ENCODE data around the gene ZDHHC8.

Gene ZDHHC8

DNA sequence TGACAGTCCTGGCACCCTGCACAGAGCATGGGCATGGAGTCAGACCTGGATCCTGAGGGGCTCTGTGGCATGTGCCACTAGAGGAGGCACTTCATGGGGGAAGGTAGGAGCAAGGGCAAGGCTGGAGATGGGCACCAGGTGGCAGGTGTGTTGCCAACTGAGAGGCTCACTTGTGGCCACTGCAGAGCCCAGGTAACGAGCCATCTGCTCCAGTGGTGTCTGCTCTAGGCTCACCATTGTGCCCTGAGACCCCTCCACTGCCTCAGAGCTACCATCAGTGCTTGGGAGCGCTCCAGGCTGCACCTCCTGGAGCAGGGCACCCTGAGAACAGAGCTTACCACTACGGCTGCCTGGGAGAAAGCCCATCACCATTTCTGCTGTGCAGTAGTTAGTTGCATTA, 1.3 kb upstream of the ZDHHC8 start:
- no peak for DNase-seq (ENCODE audit: low read depth)

DNA sequence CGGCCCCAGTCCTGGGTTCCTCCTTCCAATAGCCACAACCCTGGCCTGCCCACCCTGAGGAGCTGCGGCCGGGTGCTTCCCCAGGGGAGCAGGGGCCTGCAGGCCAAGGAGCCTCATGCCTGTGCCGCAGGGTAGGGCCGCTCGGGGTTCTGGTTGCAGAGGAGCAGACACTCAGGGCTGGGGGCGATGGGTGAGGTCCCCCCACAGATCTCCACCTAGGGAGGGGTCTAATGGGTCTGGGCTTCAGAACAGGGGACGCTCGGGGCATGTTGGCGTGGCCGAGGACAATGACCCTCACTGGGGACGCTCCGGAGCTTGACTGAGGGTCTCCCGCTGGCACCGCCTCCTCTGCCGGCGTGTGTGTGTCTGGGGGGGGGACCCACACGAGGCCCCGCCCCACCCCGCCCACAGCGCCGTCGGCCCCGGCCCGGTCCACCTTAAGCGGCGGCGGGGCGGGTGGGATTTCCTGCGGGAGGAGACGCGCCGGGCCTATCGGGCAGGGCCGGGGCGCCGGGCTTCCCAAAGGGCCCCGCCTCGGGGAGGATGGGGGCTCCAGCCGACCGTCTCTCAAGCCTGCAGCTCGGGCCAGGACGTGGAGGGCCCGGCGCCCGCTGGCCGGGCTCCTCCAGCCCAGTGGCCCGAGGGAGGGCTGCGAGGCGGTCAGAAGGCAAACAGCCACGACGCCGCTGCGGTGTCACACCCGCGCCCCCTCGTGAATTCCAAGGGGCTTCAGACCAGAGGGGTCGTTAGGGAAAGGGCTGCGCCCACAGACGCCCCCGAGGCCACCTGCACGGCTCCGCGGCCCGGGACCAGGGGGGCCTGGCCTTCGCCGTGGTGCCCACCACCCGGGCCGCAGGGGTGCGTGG, 640 bp upstream of the ZDHHC8 start:
- no peak for DNase-seq (ENCODE audit: low read depth)

DNA sequence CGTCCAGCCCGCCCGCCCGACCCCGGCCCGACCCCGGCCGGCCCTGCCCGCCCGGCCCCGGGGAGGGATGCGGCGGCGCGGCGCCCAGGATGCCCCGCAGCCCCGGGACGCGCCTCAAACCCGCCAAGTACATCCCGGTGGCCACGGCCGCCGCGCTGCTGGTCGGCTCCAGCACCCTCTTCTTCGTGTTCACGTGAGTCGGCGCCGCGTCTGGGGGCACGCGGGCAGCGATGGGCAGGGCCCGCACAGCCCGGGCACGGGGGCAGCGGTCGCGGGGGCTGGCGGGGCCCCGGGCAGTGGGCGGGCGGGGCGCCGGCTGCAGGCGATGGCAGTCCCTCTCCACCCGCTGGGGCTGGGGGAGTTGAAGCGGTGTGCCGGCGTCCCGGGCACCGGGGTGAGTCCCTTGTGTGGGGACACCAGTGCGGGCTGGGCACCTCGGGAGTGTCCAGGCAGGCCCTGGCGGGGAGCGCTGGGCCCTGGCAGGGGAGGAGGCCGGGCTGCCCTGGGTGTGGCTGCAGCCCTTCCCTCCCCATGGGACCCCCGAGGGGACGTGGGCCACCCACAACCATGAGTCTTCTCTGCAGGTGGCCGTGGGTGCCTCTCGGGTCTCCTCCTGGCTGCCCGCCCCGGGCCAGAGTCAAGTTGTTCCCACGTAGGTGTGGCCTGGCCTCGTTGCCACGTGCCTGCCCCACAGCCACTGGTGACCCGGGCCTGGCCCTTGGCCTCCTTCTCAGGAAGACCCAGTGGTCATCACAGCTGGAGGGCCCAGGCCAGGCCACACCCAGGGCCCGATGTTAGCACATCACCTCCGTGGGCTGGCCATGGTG, 468 bp downstream of the ZDHHC8 start:
- no peak for DNase-seq (ENCODE audit: low read depth)

DNA sequence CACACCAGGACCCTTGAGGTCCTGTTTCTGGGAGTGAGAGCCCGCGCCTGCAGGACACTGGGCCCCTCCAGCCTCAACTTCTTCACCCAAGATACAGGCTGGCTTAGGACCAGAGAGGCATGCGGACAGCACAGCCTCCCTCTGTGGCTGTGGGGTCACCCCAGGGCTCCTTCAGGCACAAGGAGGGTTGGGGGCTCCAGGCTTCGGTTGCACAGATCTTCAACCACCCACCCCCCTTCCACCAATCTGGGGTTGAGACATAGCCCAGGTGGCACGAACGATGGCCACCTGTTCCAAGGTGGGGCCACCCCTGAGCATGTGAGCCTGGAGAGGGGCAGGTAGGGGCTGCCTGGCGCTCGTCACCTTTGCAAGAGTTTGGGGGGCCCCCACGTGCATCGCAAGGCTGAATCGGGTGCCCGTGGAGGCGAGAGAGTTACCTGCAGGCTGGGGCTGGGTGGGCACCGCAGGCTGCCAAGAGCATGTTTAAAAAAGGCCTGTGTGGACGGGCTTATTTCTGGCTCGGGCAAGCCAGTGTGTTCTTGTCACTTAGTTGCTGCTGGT, 1.2 kb downstream of the ZDHHC8 start:
- no peak for DNase-seq (ENCODE audit: low read depth)

DNA sequence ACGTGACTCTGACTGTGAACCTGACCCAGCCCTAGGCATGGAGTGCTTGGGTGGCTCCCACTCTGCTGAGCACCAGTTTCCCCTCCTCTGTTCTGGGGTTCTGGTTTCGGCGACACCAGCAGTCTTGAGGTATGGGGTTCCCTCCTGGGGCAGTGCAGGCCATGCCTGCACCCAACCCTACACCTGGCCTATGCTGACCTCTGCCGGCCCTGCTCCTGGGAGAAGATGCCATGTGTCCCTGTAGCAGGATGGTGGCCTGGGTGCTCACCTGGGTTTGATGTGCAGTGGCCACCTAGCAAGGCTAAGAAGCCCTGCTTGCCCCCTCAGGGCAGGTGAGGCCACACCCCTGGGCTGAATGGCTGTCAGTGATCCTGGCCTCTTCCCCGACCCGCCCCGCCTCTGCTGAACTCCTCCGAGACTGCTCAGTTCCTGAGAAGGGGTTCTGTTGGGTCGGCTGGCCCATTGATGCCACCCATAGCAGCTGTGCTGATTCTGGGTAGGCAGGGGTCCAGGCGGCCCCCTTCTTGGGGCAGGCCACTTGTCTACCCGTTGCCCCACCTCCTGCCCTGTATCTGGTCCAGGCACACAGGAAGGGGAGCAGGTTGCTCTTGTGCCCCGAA, 2.4 kb downstream of the ZDHHC8 start:
- DNase-seq (ENCODE audit: low read depth): no peak

DNA sequence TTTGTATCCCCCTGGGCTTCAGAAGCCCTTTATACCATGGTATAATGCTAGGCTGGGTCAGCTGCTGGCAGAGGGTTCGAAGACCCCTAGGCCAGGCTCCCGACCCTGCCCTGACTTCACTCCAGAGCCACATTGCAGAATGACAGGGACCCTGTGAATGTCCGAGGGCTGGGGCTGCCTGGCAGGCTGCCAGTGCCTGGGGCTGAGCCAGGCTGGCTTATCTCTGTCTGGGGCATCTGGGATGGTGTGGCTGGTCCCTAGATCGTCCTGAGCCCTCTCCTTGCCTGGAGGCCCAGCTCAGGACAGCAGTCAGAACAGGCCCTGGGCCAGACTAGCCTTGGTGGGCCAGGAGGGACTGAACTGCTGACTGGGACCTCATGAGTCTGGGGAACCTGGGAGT, 3.7 kb downstream of the ZDHHC8 start:
- DNase-seq (ENCODE audit: low read depth): no peak

DNA sequence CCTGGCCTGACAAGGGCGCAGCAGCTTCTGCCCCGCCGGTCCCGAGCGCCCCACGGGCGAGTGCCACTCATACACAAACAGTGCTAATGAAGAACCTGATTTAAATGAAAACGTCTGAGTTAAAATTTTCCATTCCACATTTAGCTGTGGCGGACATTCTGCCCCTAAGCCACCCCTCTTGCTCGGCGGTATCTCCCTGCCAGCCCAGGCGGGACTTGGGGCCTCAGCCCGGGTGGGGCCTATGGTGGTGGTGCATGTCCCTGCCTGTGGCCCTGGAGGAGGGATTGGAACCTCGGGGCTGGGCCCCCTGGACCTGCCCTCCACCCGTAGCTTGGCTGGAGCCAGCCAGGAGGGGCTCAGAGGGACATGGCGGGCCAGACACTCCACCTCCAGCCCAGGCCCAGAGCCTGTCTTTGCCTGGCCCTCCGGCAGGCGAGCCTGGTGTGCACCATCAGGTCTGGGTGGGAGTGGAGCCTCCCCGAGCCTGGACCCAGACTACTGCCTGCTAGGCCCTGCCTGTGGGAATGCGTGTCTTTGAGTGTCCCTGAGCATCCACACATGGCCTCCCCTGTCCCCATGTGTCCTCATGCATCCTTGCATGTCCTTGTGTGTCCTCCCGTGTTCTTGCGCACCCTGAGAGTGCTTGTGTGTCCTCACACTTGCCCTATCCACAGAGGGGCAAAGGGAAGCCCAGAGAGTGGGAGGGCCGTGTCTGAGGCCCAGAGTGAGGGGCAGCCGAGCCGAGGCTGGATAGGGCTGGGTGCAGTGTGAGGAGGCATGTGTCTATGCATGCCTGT, 4.4 kb downstream of the ZDHHC8 start:
- DNase-seq (ENCODE audit: low read depth): no peak

DNA sequence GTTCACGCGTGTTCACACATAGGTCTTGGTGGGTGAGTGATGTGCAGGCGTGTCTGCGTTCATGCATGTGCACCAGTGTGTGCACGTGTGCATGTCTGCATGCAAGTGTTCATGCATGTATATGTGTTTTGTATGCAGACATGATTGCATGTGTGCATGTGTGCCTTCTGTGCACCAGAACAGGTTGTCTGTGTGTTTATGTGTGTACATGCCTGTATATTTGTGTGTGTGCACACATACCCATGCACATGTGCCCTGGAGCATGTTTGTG, 4.9 kb downstream of the ZDHHC8 start:
- DNase-seq (ENCODE audit: low read depth): no peak

DNA sequence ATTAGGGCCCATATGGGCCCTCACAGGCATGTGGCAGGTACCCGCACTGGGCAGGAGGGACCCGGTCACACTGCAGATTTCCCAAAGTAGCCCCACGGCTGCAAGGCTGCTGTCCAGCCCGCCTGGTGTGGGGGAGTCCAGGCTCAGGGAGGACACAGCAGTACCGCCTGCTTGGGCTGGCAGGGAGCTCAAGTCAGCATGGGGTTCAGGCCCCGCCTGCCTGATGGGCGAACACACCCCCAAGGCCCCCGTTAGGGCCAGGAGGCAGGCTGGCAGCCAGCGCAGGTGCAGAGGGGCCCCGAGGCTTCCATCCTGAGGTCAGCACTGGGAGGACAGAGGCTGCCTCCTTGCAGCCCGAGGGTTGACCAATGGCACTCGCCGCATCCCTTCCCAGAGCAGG, 5.5 kb downstream of the ZDHHC8 start:
- DNase-seq (ENCODE audit: low read depth): no peak

DNA sequence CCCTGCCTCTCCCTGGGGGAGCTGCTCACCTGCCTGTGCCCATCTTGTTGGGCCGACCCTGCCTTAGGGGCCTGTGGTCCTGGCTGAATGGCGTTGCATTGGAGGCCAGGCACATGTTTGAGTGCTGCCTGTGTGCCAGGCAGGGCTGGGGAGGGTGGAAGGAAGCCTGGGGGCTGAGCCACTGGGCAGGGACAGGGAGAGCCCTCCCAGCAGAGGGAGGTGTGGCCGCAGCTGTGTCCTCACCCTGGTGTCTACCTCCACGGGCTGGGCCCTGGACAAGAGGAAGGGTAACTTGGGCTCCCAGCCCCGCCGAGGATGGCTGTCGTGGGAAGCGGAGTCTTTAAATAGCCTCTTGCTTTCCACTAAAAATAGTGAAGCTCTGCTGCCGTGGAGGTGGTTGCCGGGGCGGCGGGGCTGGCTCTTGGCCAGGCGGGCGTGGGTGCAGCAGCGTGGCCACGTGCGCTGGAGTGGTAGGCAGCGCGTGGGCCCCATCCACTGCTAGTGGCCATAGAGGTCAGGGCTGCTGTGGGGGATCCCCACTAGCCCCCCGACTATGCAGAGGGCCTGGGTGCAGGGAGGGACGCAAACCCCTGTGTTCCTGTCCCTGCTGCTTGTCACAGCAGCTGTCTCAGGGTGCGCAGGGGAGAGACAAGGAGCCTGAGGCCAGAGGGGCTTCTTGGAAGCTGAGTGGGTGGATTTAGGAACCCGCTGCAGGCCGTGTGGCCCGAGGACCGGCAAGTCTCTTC, 6.2 kb downstream of the ZDHHC8 start:
- no peak for DNase-seq (ENCODE audit: low read depth)

DNA sequence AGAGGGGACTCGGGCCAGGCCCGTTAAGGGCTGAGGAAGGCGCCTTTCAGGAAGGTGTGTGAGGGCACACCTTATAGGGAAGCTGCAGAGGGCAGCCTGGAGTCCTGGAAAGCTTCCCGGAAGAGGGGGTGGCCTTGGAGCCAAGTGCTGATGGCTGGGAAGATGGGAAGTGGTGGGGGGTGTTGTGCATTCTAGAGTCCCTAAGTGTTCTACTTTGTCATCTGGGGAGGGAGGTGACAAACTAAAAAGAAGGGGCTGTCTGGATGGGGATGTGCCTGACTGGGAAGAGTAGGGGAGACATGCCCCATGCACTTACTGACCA, 6.8 kb downstream of the ZDHHC8 start:
- DNase-seq (ENCODE audit: low read depth): no peak

DNA sequence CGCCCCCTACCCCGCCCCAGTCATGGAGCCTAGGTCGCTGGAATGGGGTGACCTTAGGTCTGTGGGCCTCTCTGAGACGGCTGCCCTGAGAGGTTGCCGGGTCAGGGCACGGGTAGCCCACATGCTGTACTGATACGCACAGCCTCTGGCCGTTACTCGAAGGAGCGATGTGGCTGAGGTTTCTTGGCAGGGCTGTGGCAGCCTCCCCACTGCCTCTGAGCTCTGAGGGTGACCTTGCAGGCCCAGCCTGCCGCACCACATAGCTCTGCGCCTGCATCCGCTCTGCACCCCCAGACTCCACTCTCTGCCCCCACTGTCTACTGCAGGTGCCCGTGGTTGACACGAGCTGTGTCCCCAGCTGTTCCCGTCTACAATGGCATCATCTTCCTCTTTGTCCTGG, 7.3 kb downstream of the ZDHHC8 start:
- DNase-seq (ENCODE audit: low read depth): no peak

DNA sequence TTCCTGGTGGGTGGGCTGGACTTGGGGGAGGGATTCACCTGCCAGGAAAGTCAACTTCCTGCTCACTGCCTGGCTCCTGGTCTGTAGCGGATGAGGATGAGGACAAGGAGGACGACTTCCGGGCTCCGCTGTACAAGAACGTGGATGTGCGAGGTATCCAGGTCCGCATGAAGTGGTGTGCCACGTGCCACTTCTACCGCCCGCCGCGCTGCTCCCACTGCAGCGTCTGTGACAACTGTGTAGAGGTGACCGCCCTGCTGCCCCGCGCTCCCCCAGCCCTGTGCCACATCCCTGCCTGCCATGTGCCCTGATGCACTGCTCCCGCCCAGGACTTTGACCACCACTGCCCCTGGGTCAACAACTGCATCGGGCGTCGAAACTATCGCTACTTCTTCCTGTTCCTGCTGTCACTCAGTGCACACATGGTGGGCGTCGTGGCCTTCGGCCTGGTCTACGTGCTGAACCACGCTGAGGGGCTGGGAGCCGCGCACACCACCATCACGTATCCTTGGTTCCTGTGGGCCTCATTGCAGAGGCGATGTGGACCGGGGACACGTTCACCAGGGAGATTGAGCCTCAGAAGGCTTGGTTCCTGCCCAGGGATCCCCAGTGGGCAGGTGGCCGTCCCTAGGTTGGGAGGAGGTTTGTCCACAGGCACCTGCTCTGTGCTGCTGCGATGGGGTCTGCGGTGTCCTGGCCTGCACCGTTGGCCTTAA, 7.9 kb downstream of the ZDHHC8 start:
- no peak for DNase-seq (ENCODE audit: low read depth)

DNA sequence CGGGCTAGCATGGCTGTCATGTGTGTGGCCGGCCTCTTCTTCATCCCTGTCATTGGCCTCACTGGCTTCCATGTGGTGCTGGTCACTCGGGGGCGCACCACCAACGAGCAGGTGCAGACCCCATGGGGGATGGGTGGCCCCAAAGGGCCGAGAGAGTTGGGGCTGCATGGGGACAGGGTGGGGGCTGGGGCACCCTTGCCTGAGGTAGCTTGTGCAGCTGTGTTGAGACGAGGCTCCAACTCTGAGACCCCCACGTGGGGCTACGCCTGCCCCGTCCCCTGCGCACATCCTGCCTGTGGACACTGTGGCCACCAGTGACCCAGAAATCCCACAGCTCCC, 8.5 kb downstream of the ZDHHC8 start:
- DNase-seq (ENCODE audit: low read depth): no peak

DNA sequence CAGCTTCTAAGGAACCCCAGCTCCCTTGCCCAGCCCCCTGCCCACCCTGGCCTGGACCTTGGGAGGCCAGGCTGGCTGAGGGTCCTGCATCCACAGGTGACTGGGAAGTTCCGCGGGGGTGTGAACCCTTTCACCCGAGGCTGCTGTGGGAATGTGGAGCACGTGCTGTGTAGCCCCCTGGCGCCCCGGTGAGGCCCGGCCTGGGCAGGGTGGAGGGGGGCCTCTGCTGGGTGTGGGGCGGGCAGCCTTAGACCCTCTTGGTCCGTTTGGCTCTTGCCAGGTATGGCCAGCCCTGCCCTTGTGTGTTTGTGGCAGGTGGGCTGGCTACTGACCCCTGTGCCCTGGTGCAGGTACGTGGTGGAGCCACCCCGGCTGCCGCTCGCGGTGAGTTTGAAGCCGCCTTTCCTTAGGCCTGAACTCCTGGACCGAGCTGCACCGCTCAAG, 8.9 kb downstream of the ZDHHC8 start:
- no peak for DNase-seq (ENCODE audit: low read depth)

DNA sequence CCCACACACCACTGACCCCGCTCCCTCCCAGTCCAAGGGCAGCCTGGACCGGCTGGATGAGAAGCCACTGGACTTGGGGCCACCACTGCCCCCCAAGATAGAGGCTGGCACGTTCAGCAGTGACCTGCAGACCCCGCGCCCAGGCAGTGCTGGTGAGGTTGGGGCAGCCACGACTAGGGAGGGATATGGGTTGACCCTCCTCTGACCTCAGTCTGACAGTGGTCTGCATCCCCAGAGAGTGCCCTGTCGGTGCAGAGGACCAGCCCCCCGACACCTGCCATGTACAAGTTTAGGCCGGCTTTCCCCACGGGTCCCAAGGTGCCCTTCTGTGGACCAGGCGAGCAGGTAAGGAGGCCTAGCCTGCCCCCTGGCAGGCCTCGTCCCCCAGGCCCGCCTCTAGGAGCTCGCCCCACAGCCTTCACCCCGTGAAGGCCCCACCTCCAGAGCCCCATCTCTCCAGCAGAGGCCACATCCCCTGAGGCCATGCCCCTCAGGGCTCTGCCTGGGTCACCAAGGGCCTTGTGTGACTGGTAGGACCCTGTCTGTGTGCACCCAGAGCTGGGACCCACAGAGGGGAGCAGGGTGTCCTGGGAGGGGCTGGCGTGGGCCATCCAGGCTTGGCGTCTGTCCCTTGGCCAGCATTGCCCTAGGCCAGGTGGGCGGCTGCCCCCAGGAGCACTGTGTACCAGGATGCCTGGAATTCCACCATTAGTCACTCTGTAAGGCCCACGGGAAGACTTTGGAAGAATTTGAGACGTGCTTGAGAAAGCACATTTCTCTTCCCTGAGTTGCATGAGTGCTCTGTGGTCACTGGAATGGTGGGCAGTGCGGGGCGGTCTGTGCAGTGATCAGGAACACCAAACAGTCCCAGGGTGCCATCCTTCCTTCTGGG, 9.8 kb downstream of the ZDHHC8 start:
- peak; percentile 65 for DNase-seq (ENCODE audit: low read depth)

DNA sequence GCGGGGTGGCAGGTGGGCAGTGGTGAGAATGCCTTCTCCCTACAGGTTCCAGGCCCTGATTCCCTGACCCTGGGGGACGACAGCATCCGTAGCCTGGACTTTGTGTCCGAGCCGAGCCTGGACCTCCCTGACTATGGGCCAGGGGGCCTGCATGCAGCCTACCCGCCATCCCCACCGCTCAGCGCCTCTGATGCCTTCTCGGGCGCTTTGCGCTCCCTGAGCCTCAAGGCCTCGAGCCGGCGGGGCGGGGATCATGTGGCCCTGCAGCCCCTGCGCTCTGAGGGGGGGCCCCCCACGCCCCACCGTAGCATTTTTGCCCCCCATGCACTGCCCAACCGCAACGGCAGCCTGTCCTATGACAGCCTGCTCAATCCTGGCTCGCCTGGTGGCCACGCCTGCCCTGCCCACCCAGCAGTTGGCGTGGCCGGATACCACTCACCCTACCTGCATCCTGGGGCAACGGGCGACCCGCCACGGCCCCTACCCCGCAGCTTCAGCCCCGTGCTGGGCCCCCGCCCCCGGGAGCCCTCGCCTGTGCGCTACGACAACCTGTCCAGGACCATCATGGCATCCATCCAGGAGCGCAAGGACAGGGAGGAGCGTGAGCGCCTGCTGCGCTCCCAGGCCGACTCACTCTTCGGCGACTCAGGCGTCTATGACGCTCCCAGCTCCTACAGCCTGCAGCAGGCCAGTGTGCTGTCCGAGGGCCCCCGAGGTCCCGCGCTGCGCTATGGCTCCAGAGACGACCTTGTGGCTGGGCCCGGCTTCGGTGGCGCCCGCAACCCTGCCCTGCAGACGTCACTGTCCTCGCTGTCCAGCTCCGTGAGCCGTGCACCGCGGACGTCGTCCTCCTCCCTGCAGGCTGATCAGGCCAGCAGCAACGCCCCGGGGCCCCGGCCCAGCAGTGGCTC, 11.4 kb downstream of the ZDHHC8 start:
- no peak for DNase-seq (ENCODE audit: low read depth)

DNA sequence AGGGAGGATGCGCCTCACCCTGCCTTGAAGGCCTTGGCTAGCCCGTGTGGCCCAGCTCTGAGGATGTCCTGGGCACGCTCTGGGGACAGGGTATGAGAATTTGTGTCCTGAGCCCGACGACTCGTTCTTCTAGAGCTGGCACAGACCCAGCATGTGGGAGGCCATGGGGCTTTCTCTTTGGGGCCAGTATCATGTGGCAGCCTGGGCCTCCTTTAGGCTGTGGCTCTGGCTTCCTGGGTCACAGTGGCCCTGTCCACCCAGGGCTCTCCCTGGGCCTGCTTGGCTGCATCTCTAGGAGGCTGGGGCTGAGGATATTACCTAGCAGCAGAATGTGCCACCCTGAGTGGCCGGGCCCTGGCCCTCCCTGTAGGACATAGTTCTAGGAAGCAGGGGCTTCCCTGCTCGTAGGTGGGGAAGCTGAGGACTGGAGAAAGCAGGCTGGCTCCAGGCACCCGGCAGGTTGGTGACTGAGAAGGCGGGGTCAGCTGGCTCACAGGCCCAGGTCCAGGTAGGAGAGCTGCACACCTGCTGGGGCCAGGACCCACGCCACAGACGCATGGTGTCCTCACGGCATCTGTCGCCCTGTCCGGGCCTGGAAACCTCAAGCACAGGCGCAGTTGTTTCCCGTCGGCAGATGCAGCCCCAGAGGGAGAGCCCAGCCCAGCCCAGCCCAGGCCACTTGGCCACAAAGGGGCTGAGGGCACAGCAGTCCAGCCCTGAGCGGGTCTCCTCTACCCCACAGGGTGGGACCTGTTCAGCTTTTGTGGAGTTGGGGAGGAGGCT, 12.5 kb downstream of the ZDHHC8 start:
- no peak for DNase-seq (ENCODE audit: low read depth)

Data from non-pigmented ciliary epithelial cell (primary cell).